Measurements from ENCODE around the gene POLR2L. TPM values are rescaled to one million over a fixed set of nuclear protein-coding genes. Genes with fewer than 3 reads are reported as not detected.

Gene POLR2L
- total and polyA plus RNA-seq, 2 donors (not counting 1 experiment from before 2014, with no cell fraction given), result 44.4 to 80.8 TPM

GRCh38 chr11:824292-824880 lies 17.9 kb downstream of the POLR2L start:
- Histone ChIP-seq H4K20me1 (ENCODE audit: control insufficient read depth, insufficient read depth, low read length, poor library complexity, severe bottlenecking) (peaks cover 78% of the 10 kb centered on the region), H3K36me3 (replicated peaks in 1 of 2; ENCODE audit: control extremely low read depth in 1 of 2, control insufficient read depth in 1 of 2, extremely low read depth in 1 of 2, insufficient read depth in 2 of 2, low read length in 1 of 2) (peaks cover 0 to 30% of the 10 kb centered on the region in 2 experiments), H3K79me2 (ENCODE audit: control insufficient read depth, insufficient read depth, low read length) (peaks cover 19% of the 10 kb centered on the region), H3K9me3 (ENCODE audit: control extremely low read depth in 1 of 3, control insufficient read depth in 2 of 3, insufficient read depth in 1 of 3, low read length in 2 of 3) (peaks cover 0 to 10% (median 0%) of the 10 kb centered on the region in 3 donors), H2AFZ (ENCODE audit: insufficient read depth, low read depth, low read length, poor library complexity, severe bottlenecking) (no peak overlapping the region), H3K4me3 (ENCODE audit: control extremely low read depth in 1 of 5, extremely low read depth in 1 of 5, insufficient read depth in 1 of 5, low read depth in 2 of 5, low read length in 4 of 5) (no peak overlapping the region), H3K4me1 (ENCODE audit: control insufficient read depth in 2 of 2, insufficient read depth in 2 of 2, low read length in 2 of 2) (peaks cover 42 to 46% of the 10 kb centered on the region in 2 donors), H3K4me2 (replicated peaks; ENCODE audit: low read depth, low read length, poor library complexity, severe bottlenecking) (no peak overlapping the region), H3K27ac (ENCODE audit: low read length in 2 of 2) (no peak overlapping the region), H3K9ac (ENCODE audit: low read length) (no peak overlapping the region), H3K27me3 (replicated peaks in 1 of 4; ENCODE audit: control extremely low read depth in 1 of 4, control insufficient read depth in 3 of 4, insufficient read depth in 4 of 4, low read length in 3 of 4) (peaks cover 0 to 20% (median 9%) of the 10 kb centered on the region in 4 experiments)
- Mint-ChIP-seq H3K27ac (no peak overlapping the region), H3K4me3 (no peak overlapping the region), H3K9me3 (ENCODE audit: insufficient read depth) (no peaks in the 10 kb centered on the region), H3K27me3 (peaks cover 4% of the 10 kb centered on the region), H3K4me1 (peaks cover 43% of the 10 kb centered on the region)
- ATAC-seq (ENCODE audit: low read depth) (no peak), DNase-seq (no peak)
- intact Hi-C loops (cut with micrococcal nuclease), result no loop called here
- ChIA-PET POLR2A (no interaction called here), CTCF (no interaction called here)
- WGBS (ENCODE audit: insufficient coverage), result 97% methylated on average over 59 of the region's 59 CpGs
- TF ChIP-seq CTCF (IDR thresholded peaks at IDR 0.05), result no peak
- no peak for TF ChIP-seq EZH2 (IDR thresholded peaks at IDR 0.05; ENCODE audit: borderline replicate concordance, insufficient read depth, low read depth, low read length, poor library complexity, severe bottlenecking)

GRCh38 chr11:823441-824291 lies 18.7 kb downstream of the POLR2L start:
- peaks cover 36% of the 10 kb centered on the region for H3K4me1 Mint-ChIP-seq
- H3K79me2 ChIP-seq (ENCODE audit: control insufficient read depth, insufficient read depth, low read length), result peaks cover 21% of the 10 kb centered on the region
- peaks cover 0 to 6% (median 0%) of the 10 kb centered on the region in 3 donors for H3K9me3 ChIP-seq (ENCODE audit: control extremely low read depth in 1 of 3, control insufficient read depth in 2 of 3, insufficient read depth in 1 of 3, low read length in 2 of 3)
- H4K20me1 ChIP-seq (ENCODE audit: control insufficient read depth, insufficient read depth, low read length, poor library complexity, severe bottlenecking), result peaks cover 72% of the 10 kb centered on the region
- POLR2A ChIA-PET, result interaction anchor here (1.2 kb wide), 1 partner anchor 9 kb away, joined by 4 read pairs; the partner anchor contains the start of gene CD151
- DNase-seq (no peak), ATAC-seq (ENCODE audit: low read depth) (no peak)
- intact Hi-C loops (cut with micrococcal nuclease), result no loop called here
- peaks cover 38 to 44% of the 10 kb centered on the region in 2 donors for H3K4me1 ChIP-seq (ENCODE audit: control insufficient read depth in 2 of 2, insufficient read depth in 2 of 2, low read length in 2 of 2)
- no peak for TF ChIP-seq CTCF (IDR thresholded peaks at IDR 0.05)
- no peak for TF ChIP-seq EZH2 (IDR thresholded peaks at IDR 0.05; ENCODE audit: borderline replicate concordance, insufficient read depth, low read depth, low read length, poor library complexity, severe bottlenecking)
- H3K36me3 ChIP-seq (replicated peaks in 1 of 2; ENCODE audit: control extremely low read depth in 1 of 2, control insufficient read depth in 1 of 2, extremely low read depth in 1 of 2, insufficient read depth in 2 of 2, low read length in 1 of 2), result peaks cover 0 to 30% of the 10 kb centered on the region in 2 experiments
- H3K27me3 ChIP-seq (replicated peaks in 1 of 4; ENCODE audit: control extremely low read depth in 1 of 4, control insufficient read depth in 3 of 4, insufficient read depth in 4 of 4, low read length in 3 of 4), result peaks cover 0 to 13% (median 5%) of the 10 kb centered on the region in 4 experiments
- no peaks in the 10 kb centered on the region for H3K9me3 Mint-ChIP-seq (ENCODE audit: insufficient read depth)
- H3K27ac Mint-ChIP-seq, result no peak overlapping the region
- H3K4me3 ChIP-seq (ENCODE audit: control extremely low read depth in 1 of 5, extremely low read depth in 1 of 5, insufficient read depth in 1 of 5, low read depth in 2 of 5, low read length in 4 of 5), result no peak overlapping the region
- H2AFZ ChIP-seq (ENCODE audit: insufficient read depth, low read depth, low read length, poor library complexity, severe bottlenecking), result no peak overlapping the region
- H3K4me2 ChIP-seq (replicated peaks; ENCODE audit: low read depth, low read length, poor library complexity, severe bottlenecking), result no peak overlapping the region
- H3K4me3 Mint-ChIP-seq, result no peak overlapping the region
- CTCF ChIA-PET, result no interaction called here
- no peak overlapping the region for H3K27ac ChIP-seq (ENCODE audit: low read length in 2 of 2)
- H3K27me3 Mint-ChIP-seq, result no peaks in the 10 kb centered on the region
- no peak overlapping the region for H3K9ac ChIP-seq (ENCODE audit: low read length)
- WGBS (ENCODE audit: insufficient coverage), result 98% methylated on average over 37 of the region's 53 CpGs
